H9 (cell line): ENCODE measurements around the gene AFAP1L2. TPM values are rescaled to one million over a fixed set of nuclear protein-coding genes. Genes with fewer than 3 reads are reported as not detected.

Experiments used
- DNase-seq: peaks from one replicate; pipeline ENCODE4 v3.0.0-alpha.2; 2017
- H2AFZ ChIP-seq: one replicate; pipeline ENCODE4 v1.6.1; 2013; ENCODE audit warnings: mild to moderate bottlenecking, low read length, control low read depth, moderate library complexity
- H2AK5ac ChIP-seq: 2 replicates; pipeline ENCODE4 v1.6.1; 2013; ENCODE audit warnings: low read length, control low read depth, mixed read lengths; ENCODE audit not compliant: insufficient read length
- H2BK120ac ChIP-seq: one replicate; pipeline ENCODE4 v1.6.1; 2013; ENCODE audit warnings: low read depth, mild to moderate bottlenecking, low read length, control low read depth, inconsistent platforms; ENCODE audit not compliant: poor library complexity, severe bottlenecking
- H2BK12ac ChIP-seq: 2 replicates; pipeline ENCODE4 v1.6.1; 2013; ENCODE audit warnings: low read length, control low read depth, mixed read lengths, low read depth; ENCODE audit not compliant: insufficient read length
- H2BK15ac ChIP-seq: 2 replicates; pipeline ENCODE4 v1.6.1; 2013; ENCODE audit warnings: low read depth, low read length, control low read depth
- H2BK20ac ChIP-seq: one replicate; pipeline ENCODE4 v1.6.1; 2013; ENCODE audit warnings: low read depth, mild to moderate bottlenecking, low read length, control low read depth, inconsistent platforms; ENCODE audit not compliant: poor library complexity, severe bottlenecking
- H2BK5ac ChIP-seq: 2 replicates; pipeline ENCODE4 v1.6.1; 2013; ENCODE audit warnings: low read length, control low read depth, mixed read lengths; ENCODE audit not compliant: insufficient read length
- H3K14ac ChIP-seq: 2 replicates; pipeline ENCODE4 v1.6.1; 2013; ENCODE audit warnings: low read length, control low read depth; ENCODE audit not compliant: insufficient read depth
- H3K18ac ChIP-seq: 2 replicates; pipeline ENCODE4 v1.6.1; 2013; ENCODE audit warnings: low read depth, mild to moderate bottlenecking, mixed read lengths, low read length, control low read depth; ENCODE audit not compliant: insufficient read length
- H3K23ac ChIP-seq: 2 replicates; pipeline ENCODE4 v1.6.1; 2013; ENCODE audit warnings: low read length, control low read depth, mixed read lengths, low read depth; ENCODE audit not compliant: insufficient read length
- H3K23me2 ChIP-seq: 2 replicates; pipeline ENCODE4 v1.6.1; 2013; ENCODE audit warnings: low read depth, mild to moderate bottlenecking, mixed read lengths, low read length, control low read depth; ENCODE audit not compliant: insufficient read length, poor library complexity, severe bottlenecking
- H3K27ac ChIP-seq: 2 replicates; pipeline ENCODE4 v1.5.1; 2013; ENCODE audit warnings: low read length, control low read depth, mixed read lengths, low read depth; ENCODE audit not compliant: insufficient read length
- H3K27me3 ChIP-seq: 2 replicates; pipeline ENCODE4 v1.6.1; 2013; ENCODE audit warnings: low read length, control low read depth, inconsistent platforms; ENCODE audit not compliant: insufficient read depth
- H3K4ac ChIP-seq: 2 replicates; pipeline ENCODE4 v1.6.1; 2013; ENCODE audit warnings: low read depth, mild to moderate bottlenecking, control low read depth, inconsistent platforms, low read length, moderate library complexity
- H3K4me1 ChIP-seq: 2 replicates; pipeline ENCODE4 v1.6.1; 2013; ENCODE audit warnings: low read length, control low read depth, inconsistent platforms; ENCODE audit not compliant: insufficient read depth
- H3K4me2 ChIP-seq: 2 replicates; pipeline ENCODE4 v1.6.1; 2013; ENCODE audit warnings: low read length, control low read depth, mixed read lengths; ENCODE audit not compliant: insufficient read length, insufficient read depth
- H3K56ac ChIP-seq: 2 replicates; pipeline ENCODE4 v1.6.1; 2013; ENCODE audit warnings: low read depth, mild to moderate bottlenecking, mixed read lengths, low read length, control low read depth; ENCODE audit not compliant: insufficient read length
- H3K79me1 ChIP-seq: 2 replicates; pipeline ENCODE4 v1.6.1; 2013; ENCODE audit warnings: low read depth, mild to moderate bottlenecking, moderate library complexity, low read length, control low read depth, inconsistent platforms; ENCODE audit not compliant: insufficient read depth, poor library complexity, severe bottlenecking
- H3K79me2 ChIP-seq: 2 replicates; pipeline ENCODE4 v1.6.1; 2013; ENCODE audit warnings: low read length, control low read depth, inconsistent platforms; ENCODE audit not compliant: insufficient read depth
- H3K9ac ChIP-seq: 2 replicates; pipeline ENCODE4 v1.6.1; 2013; ENCODE audit warnings: low read length, control low read depth, mixed read lengths; ENCODE audit not compliant: insufficient read length; ENCODE audit errors: extremely low read depth
- H3K9me3 ChIP-seq: one replicate; pipeline ENCODE4 v1.6.1; 2013; ENCODE audit warnings: low read depth, low read length, inconsistent platforms; ENCODE audit not compliant: control insufficient read depth
- H3T11ph ChIP-seq: one replicate; pipeline ENCODE4 v1.6.1; 2013; ENCODE audit warnings: mild to moderate bottlenecking, low read length, control low read depth, inconsistent platforms
- H4K20me1 ChIP-seq: one replicate; pipeline ENCODE4 v1.6.1; 2013; ENCODE audit not compliant: control insufficient read depth, insufficient read length, insufficient read depth
- H4K5ac ChIP-seq: 2 replicates; pipeline ENCODE4 v1.6.1; 2013; ENCODE audit warnings: low read depth, mild to moderate bottlenecking, mixed read lengths, low read length, control low read depth; ENCODE audit not compliant: insufficient read length
- H4K8ac ChIP-seq: replicated peaks from 2 replicates; pipeline ENCODE4 v1.6.1; 2013; ENCODE audit warnings: low read length, control low read depth, mixed read lengths, low read depth; ENCODE audit not compliant: insufficient read length
- H4K91ac ChIP-seq: 2 replicates; pipeline ENCODE4 v1.6.1; 2013; ENCODE audit warnings: low read depth, mild to moderate bottlenecking, moderate library complexity, mixed read lengths, low read length, control low read depth; ENCODE audit not compliant: insufficient read length
- H3K27ac Mint-ChIP-seq, 3 experiments: 2 replicates in 2 of 3; 3 replicates in 1 of 3; pipeline ENCODE4 v1.8.0; 2020 to 2021; ENCODE audit warnings: mixed read lengths in 3 of 3, mild to moderate bottlenecking in 1 of 3, moderate library complexity in 1 of 3
- H3K27me3 Mint-ChIP-seq: 2 replicates; pipeline ENCODE4 v1.8.0; 2021; ENCODE audit warnings: low read depth, mild to moderate bottlenecking, moderate library complexity, mixed read lengths
- H3K36me3 Mint-ChIP-seq, 3 experiments: 2 replicates in 2 of 3; 3 replicates in 1 of 3; pipeline ENCODE4 v1.8.0; 2020 to 2021; ENCODE audit warnings: low read depth in 3 of 3, mixed read lengths in 3 of 3; ENCODE audit not compliant: insufficient read depth in 1 of 3
- H3K4me1 Mint-ChIP-seq, 2 experiments: 2 replicates each; pipeline ENCODE4 v1.8.0; 2020; ENCODE audit warnings: mixed read lengths in 2 of 2
- H3K4me3 Mint-ChIP-seq, 2 experiments: 2 replicates in 1 of 2; 3 replicates in 1 of 2; pipeline ENCODE4 v1.8.0; 2020 to 2021; ENCODE audit warnings: mild to moderate bottlenecking in 2 of 2, mixed read lengths in 2 of 2, moderate library complexity in 1 of 2
- H3K9me3 Mint-ChIP-seq, 2 experiments: 2 replicates in 1 of 2; 3 replicates in 1 of 2; pipeline ENCODE4 v1.8.0; 2020; ENCODE audit warnings: mild to moderate bottlenecking in 2 of 2, mixed read lengths in 2 of 2, moderate library complexity in 1 of 2
- WGBS: extraction: QIAGEN DNeasy Blood & Tissue Kit; methylation state at CpG from one replicate; pipeline ENCODE4 v1.1.7; 2013; ENCODE audit warnings: missing lambda C conversion rate, low lambda C conversion rate, mixed read lengths; ENCODE audit not compliant: insufficient read length; ENCODE audit errors: extremely low coverage; 5-methylcytosine and 5-hydroxymethylcytosine counted together
- total RNA-seq: library from RNA; stranded (reverse); gene quantifications from 2 replicates; pipeline ENCODE4 v1.2.1, GENCODE V29; 2021
- TF ChIP-seq, protein P1 (sequence below): fragments of 200-600 bp; sonication (generic); conservative IDR thresholded peaks from 3 replicates; pipeline ENCODE4 v1.8.0; 2021; ENCODE audit warnings: antibody characterized with exemption, mild to moderate bottlenecking

AFAP1L2 gene
- total RNA-seq, 1 experiment from 2014 or later: 0.77 TPM

DNA sequence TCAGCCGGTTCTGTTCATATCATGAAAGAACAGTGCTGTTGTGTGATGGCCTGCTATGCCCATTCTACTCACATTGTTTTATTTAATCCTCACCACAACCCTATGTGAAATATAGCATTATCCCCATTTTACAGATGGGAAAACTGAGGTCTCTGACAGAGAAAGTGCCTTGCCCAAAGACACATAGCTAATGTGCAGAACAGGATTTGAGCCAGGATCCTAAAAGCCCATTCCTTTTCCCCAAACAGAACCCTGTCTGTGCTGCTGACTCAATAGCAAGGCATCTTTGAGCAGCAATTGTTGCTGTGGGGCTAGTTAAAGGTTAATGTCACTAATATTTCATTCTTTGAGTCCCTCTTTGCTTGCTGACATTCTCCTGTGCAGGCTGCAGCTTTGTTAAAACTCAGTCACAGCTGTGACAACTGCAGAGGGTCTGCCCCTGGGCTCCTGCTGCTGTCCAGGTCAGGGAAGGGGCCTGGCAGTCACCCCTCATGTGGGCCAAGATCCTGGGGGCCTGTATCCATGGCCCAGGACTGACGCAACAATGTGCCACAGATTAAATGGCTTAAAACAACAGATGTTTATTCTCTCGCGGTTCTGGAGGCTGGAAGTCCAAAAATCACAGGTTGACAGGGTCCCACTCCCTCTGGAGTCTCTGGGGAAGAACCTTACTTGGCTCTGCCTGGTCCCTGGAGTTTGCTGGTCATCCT lies 40.4 kb downstream of the AFAP1L2 start:
- H3K27ac Mint-ChIP-seq: no peak overlapping the region
- H3K23me2 ChIP-seq: no peaks in the 10 kb centered on the region
- no peak overlapping the region for H3K4me2 ChIP-seq
- no peak overlapping the region for H3K9ac ChIP-seq
- H3K79me2 ChIP-seq: no peaks in the 10 kb centered on the region
- no peak overlapping the region for H4K8ac ChIP-seq
- H3T11ph ChIP-seq: no peak overlapping the region
- H3K23ac ChIP-seq: no peak overlapping the region
- H3K36me3 Mint-ChIP-seq: no peaks in the 10 kb centered on the region
- no peaks in the 10 kb centered on the region for H3K9me3 Mint-ChIP-seq
- no peak overlapping the region for H2BK20ac ChIP-seq
- no peak overlapping the region for H2AFZ ChIP-seq
- no peak overlapping the region for H3K27ac ChIP-seq
- peaks cover 15 to 16% of the 10 kb centered on the region in 2 experiments for H3K4me1 Mint-ChIP-seq
- no peak overlapping the region for H2BK15ac ChIP-seq
- no peak overlapping the region for H3K56ac ChIP-seq
- no peaks in the 10 kb centered on the region for H3K79me1 ChIP-seq
- DNase-seq: no peak
- no peak overlapping the region for H2BK5ac ChIP-seq
- peaks cover 7% of the 10 kb centered on the region; the same call in 1 of the 2 replicates for H3K4me1 ChIP-seq
- H3K27me3 ChIP-seq: no peaks in the 10 kb centered on the region
- H3K4ac ChIP-seq: no peak overlapping the region
- no peak overlapping the region for H2BK120ac ChIP-seq
- H4K91ac ChIP-seq: no peak overlapping the region
- H3K14ac ChIP-seq: no peak overlapping the region
- no peak overlapping the region for H3K4me3 Mint-ChIP-seq
- no peaks in the 10 kb centered on the region for H3K9me3 ChIP-seq
- no peaks in the 10 kb centered on the region for H4K20me1 ChIP-seq
- H4K5ac ChIP-seq: no peak overlapping the region
- WGBS: no CpG with 5 or more reads among the region's 4 CpGs
- no peak overlapping the region for H2AK5ac ChIP-seq
- no peaks in the 10 kb centered on the region; the same call in 1 of the 2 replicates for H3K27me3 Mint-ChIP-seq
- TF ChIP-seq, protein P1, sequence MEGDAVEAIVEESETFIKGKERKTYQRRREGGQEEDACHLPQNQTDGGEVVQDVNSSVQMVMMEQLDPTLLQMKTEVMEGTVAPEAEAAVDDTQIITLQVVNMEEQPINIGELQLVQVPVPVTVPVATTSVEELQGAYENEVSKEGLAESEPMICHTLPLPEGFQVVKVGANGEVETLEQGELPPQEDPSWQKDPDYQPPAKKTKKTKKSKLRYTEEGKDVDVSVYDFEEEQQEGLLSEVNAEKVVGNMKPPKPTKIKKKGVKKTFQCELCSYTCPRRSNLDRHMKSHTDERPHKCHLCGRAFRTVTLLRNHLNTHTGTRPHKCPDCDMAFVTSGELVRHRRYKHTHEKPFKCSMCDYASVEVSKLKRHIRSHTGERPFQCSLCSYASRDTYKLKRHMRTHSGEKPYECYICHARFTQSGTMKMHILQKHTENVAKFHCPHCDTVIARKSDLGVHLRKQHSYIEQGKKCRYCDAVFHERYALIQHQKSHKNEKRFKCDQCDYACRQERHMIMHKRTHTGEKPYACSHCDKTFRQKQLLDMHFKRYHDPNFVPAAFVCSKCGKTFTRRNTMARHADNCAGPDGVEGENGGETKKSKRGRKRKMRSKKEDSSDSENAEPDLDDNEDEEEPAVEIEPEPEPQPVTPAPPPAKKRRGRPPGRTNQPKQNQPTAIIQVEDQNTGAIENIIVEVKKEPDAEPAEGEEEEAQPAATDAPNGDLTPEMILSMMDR: no peak
- no peak overlapping the region for H2BK12ac ChIP-seq
- no peak overlapping the region for H3K18ac ChIP-seq
